ENCODE data around the gene LRRC45.

- TF ChIP-seq CTCF (tag by site-specific recombination; IDR thresholded peaks at IDR 0.05) (no peak), YY1 (tag by site-specific recombination; IDR thresholded peaks at IDR 0.05) (no peak), MEIS1 (CRISPR knock-in tag; IDR thresholded peaks at IDR 0.05; ENCODE audit: borderline replicate concordance) (no peak), ZNF19 (tag by site-specific recombination; IDR thresholded peaks at IDR 0.05; ENCODE audit: low read depth) (no peak), ZNF701 (tag by site-specific recombination; IDR thresholded peaks at IDR 0.05) (no peak), PRDM4 (tag by site-specific recombination; IDR thresholded peaks at IDR 0.05) (no peak), REST (tag by site-specific recombination; IDR thresholded peaks at IDR 0.05) (no peak), INSM2 (tag by site-specific recombination; IDR thresholded peaks at IDR 0.05) (no peak), KLF9 (tag by site-specific recombination; IDR thresholded peaks at IDR 0.05; ENCODE audit: low read depth) (no peak), ZNF513 (tag by site-specific recombination; IDR thresholded peaks at IDR 0.05) (no peak), SALL2 (tag by site-specific recombination; IDR thresholded peaks at IDR 0.05; ENCODE audit: borderline replicate concordance) (no peak)
These were observed 14.7 kb upstream of the LRRC45 start for GRCh38 chr17:82008258-82008940.

Measured in HEK293 (cell line).